ENCODE data around the gene PAN3.
"Not testable (repeated sequence)": the region's sequence is repeated elsewhere in the genome, so short reads cannot be mapped to it uniquely, and the experiment has no call there.

PAN3 gene

DNA sequence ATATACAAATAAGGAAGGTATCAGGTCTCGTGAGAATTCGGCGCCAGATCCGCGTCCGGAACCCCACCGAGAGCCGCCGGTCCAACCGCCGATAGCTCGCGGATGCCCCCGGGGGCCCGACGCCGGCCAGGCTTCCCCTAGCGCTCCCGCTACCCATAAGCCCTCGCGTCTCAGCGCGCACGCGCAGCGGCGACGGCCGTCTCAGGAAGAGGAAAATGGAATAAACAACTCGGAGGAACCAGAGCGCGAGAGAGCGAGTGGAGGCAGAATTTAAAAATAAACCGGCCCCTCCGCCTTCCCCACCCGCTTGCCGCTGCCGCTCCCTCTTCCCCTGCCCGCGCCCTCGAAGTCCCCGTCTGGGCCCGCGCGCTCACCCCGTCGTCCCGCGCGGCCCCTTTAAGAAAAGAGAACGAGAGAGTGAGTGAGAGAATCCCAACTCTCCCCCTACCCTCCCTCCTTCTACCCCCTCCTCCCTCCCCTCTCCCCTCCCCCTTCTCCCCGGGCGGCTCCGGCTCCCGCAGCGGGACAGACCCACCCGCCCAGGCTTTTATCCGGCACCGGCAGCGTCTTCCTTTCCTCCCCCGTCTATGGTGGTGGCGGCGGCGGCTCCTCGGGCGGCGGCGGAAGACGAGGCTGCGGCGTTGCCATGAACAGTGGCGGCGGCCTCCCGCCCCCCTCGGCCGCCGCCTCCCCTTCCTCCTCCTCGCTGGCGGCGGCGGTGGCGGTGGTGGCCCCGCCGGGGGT, at the start of gene PAN3:
TSS of gene PAN3 (plus strand) at position 534 of the 744 bp plus-strand sequence. CDS start at position 647, 113 bp downstream.
- DNase-seq (ENCODE audit: low read depth in 2 of 2): peak; percentile 83 to 87

DNA sequence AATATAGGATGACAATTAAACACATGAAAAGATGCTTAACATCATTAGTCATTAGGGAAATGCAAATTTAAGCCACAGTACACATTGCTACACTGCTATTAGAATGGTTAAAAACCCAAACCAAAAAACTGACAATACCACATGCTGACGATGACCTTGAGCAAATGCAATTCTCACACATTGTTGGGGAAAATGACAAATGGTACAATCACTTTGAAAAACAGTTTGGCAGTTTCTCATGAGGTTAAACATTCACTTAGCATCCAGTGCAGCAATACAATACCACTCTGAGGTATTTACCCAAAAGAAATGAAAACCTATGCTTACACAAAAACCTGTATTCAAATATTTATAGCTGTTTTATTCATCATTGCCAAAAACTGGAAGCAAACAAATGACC, 49.3 kb upstream of the PAN3 start:
- no peak for DNase-seq (ENCODE audit: low read depth in 2 of 2)

GRCh38 chr13:28092431-28092830, 45.9 kb upstream of the PAN3 start:
- DNase-seq (ENCODE audit: low read depth in 2 of 2): no peak

DNA sequence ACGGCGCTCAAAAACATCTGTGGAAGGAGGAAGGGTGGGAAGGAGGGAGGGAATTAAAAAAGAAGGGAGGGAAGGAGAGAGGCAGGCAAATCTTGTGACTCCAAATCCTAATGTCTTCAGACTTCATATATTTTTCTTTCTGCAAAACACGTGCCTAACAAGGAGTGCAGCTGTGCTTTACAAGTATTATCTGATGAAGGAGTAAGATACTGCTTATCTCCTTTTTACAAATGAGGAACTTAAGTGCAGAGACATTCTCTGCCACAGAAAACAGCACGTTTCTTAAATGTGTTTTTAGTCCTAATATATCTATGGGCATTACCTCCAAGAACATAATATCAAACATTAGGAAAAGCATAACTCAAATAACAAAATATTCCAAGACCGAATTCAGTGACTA, 44.5 kb upstream of the PAN3 start:
- DNase-seq (ENCODE audit: low read depth in 2 of 2): no peak

- DNase-seq (ENCODE audit: low read depth in 2 of 2): no peak
Measured at GRCh38 chr13:28094306-28094705, 44.0 kb upstream of the PAN3 start.

GRCh38 chr13:28097503-28097902, 40.8 kb upstream of the PAN3 start:
- DNase-seq (ENCODE audit: low read depth in 2 of 2): no peak

DNA sequence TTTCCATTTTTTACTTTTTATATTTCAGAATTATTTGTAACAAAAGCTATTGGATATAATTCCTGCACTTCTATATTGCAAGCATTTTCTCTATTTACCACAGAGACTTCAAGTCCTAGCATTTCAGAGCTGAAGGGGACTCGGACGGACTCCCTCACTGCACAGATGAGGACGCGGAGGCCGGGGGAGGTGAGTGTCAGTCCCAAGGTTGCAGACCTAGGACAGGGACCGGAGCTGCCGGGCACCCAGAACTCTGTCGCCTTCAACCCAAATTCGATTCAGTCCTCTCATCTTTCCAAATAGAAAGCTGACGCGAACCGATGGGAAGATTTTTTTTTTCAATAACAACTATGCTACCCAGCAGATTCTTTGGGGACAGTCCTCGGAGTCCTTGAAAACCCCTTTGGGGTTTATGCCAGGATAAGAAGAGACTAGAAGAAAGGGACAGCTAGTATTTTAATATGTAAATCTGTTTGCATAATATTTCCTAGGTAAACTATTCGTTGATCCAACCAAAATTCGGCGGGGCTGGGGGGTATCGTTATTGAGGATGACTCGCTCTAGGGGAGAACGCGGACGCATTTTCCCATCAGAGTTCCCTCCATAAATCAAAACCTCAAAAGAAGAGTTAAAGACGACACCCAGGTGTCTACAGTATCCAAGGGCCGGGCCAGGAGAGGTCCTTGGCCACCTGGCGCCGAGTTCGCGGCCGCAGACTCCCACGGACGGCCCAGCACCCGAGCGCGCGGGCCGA, 38.8 kb upstream of the PAN3 start:
- DNase-seq (ENCODE audit: low read depth in 2 of 2): no peak

GRCh38 chr13:28100150-28101121, 37.9 kb upstream of the PAN3 start, which contains the start of gene FLT3:
Gene FLT3, minus strand, starts transcription at chr13:28100576. Its CDS starts 66 bp downstream, at chr13:28100510.
- DNase-seq (ENCODE audit: low read depth in 2 of 2): peak in 1 of 2 donors; percentile 8

GRCh38 chr13:28101886-28102285, 36.5 kb upstream of the PAN3 start:
- DNase-seq (ENCODE audit: low read depth in 2 of 2): not testable (repeated sequence)

DNA sequence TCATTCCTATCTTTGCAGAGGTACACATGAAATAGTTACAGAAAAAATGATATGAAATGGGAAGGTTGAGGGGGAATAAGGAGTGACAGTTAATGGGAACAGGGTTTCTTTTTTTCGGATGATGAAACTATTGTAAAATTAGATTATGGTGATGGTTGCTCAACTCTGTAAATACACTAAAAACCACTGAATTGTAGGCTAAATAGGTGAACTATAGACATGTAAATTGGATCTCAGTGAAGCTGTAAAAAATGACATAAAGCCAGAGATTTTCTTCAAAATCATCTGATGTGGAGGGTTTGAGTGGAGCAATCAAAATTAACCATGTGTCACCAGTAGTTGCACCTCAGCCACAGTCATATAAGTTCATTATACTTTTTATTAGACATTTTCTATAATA, 31.4 kb upstream of the PAN3 start:
- DNase-seq (ENCODE audit: low read depth in 2 of 2): no peak

DNA sequence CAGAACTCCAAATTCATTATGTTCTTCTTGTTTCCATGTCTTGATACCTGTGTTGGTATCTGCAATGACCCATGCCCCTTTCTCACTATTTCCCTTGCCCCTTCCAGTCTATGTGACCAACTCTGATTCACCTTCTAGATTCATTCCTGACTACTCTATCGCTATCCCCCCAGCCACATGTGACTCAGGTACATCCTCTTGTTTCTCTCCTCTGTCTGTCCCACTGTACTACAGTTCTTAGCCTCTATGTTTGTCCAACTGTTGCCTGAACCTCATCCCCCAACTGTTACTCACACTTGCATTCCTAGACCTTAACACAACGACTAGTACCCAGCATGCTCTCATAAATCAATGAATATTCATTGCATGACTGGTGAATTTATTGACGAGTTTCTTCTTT, 27.9 kb upstream of the PAN3 start:
- DNase-seq (ENCODE audit: low read depth in 2 of 2): no peak

GRCh38 chr13:28116736-28117135, 21.6 kb upstream of the PAN3 start:
- no peak for DNase-seq (ENCODE audit: low read depth in 2 of 2)

- DNase-seq (ENCODE audit: low read depth in 2 of 2): no peak
Measured at GRCh38 chr13:28117689-28118377, 20.5 kb upstream of the PAN3 start.

DNA sequence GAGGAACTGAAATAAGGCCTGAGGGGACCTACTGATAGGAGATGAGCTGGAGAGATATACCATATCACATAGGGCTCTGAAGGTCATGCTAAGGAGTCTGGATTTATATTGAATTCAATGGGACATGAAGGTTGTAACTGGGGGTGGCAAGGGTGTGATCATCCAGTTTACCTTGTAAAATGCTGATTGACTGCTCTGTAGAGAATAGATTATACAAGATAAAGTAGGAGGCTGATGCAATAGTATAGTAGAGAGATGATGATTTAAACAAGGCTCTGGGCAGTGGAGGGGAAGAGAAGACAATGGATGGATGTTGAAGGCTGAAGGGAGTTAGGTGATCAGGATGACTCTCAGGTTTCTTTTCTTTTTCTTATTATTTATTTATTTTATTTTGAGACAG, 18.0 kb upstream of the PAN3 start:
- DNase-seq (ENCODE audit: low read depth in 2 of 2): no peak

DNA sequence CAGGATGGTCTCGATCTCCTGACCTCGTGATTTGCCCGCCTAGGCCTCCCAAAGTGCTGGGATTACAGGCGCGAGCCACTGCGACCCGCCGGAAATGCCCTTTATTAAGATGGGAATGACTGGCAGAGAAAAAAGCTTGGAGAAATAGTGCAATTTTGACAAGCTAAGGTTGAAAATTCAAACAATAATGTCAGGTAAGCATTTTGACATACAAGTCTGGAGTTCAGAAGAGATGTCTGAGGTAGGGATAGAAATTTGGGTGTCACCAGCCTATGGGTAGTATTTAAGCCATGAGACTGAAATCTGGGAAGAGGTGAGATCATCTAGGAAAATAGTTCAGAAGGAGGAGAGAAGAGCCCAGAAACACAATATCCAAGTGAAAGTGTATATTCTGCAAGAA, 17.1 kb upstream of the PAN3 start:
- no peak for DNase-seq (ENCODE audit: low read depth in 2 of 2)

DNA sequence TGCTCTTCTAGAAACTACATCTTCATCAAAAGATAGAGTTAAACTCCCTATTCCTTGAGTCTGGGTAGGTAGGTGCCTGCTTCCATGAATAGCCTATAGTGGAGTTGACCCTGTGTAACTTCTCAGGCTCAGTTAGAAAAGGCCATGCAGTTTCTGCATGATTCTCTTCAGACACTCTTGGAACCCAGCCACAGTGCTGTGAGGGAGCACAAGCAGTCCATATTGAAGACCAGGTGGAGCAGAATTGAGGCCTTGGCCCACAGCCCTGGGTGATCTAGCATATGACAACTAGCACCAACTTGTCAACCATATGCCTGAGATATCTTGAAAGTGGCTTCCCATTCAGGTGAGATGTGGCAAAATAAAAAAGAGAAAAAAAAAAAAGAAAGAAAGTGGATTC, 10.3 kb upstream of the PAN3 start:
- DNase-seq (ENCODE audit: low read depth in 2 of 2): no peak

DNA sequence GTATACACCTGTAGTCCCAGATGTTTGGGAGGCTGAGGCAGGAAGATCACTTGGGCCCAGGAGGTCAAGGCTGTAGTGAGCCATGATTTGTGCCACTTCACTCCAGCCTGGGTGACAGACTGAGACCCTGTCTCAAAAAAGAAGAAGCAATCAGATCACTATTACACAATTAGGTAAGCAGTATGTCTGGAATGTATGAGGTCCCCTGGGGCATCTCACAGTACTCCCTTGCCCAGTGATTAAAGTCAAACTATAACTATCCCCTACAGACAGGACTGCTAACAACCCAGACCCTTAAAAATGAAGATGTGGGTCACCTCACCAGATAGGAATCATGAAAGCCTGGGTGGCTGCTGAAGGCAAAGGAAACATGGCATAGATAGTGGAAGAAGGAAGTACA, 9.4 kb upstream of the PAN3 start:
- no peak for DNase-seq (ENCODE audit: low read depth in 2 of 2)

- DNase-seq (ENCODE audit: low read depth in 2 of 2): no peak
Measured at GRCh38 chr13:28129911-28130693, 8.2 kb upstream of the PAN3 start.

DNA sequence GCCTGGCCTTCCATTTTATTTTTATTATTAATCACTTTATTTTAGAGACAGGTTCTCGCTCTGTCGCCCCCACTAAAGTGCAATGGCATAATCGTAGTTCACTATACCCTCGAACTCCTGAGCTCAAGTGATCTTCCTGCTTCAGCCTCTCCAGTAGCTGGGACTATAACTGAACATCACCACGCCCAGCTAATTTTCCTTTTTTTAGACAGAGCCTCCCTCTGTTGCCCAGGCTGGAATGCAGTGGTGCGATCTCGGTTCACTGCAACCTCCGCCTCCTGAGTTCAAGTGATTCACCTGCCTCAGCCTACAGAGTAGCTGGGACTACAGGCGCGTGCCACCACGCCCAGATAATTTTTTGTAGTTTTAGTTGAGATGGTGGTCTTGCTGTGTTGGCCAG, 6.7 kb upstream of the PAN3 start:
- DNase-seq (ENCODE audit: low read depth in 2 of 2): no peak

GRCh38 chr13:28136916-28137315, 1.4 kb upstream of the PAN3 start:
- no peak for DNase-seq (ENCODE audit: low read depth in 2 of 2)

DNA sequence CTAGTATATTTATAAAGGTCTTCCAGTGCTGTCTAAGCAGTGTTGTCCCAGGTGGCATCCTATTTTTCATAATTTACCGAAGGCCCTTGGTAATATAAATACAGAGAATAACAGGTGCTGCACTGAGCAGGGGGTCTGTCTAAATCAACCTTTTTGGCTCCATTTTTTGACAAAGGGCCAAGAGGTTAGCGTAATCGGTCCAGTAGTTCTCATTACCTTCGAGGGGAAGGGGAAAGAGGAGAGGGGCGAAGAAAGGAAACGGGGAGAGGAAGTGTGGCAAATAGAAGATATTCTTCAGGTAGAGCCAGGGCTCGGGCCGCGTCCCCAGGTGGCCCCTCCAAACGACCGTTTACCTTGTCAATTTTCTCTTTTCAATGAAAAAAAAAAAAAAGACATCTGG, 749 bp upstream of the PAN3 start:
- no peak for DNase-seq (ENCODE audit: low read depth in 2 of 2)

All from stimulated activated CD4-positive, alpha-beta T cell treated with anti-CD3 and anti-CD28 coated beads, Interleukin-1b, Interleukin-23, amount 100 ng/mL, for 4 hours (primary cell).